AG09309 (cell line): ENCODE measurements around the gene GPR157.
"Not testable (repeated sequence)": the region's sequence is repeated elsewhere in the genome, so short reads cannot be mapped to it uniquely, and the experiment has no call there.

Experiments used
- DNase-seq: peaks from one replicate; pipeline ENCODE4 v3.0.0-alpha.2; 2010; ENCODE audit warnings: low read depth
- H3K4me3 ChIP-seq: 2 replicates; pipeline ENCODE4 v1.5.1; 2011; ENCODE audit warnings: mild to moderate bottlenecking, low read depth, low read length, moderate library complexity; ENCODE audit not compliant: control insufficient read depth
- CTCF ChIP-seq: IDR thresholded peaks from 2 replicates; pipeline ENCODE4 v1.5.1; 2011; ENCODE audit warnings: mild to moderate bottlenecking, low read depth, low read length, inconsistent platforms; ENCODE audit not compliant: insufficient read depth, control insufficient read depth; ENCODE audit errors: missing control alignments

Gene GPR157

GRCh38 chr1:9149837-9150581 lies 21.1 kb upstream of the GPR157 start:
- no peak overlapping the region for H3K4me3 ChIP-seq
- no peak for DNase-seq
- TF ChIP-seq CTCF, result no peak

- no peak for DNase-seq
- TF ChIP-seq CTCF, result no peak
- H3K4me3 ChIP-seq, result no peak overlapping the region
Measured at GRCh38 chr1:9149151-9149550, 20.2 kb upstream of the GPR157 start.

GRCh38 chr1:9146156-9146555 lies 17.3 kb upstream of the GPR157 start:
- no peak for DNase-seq
- no peak overlapping the region for H3K4me3 ChIP-seq
- no peak for TF ChIP-seq CTCF

GRCh38 chr1:9145714-9146113 lies 16.8 kb upstream of the GPR157 start:
- no peak overlapping the region for H3K4me3 ChIP-seq
- TF ChIP-seq CTCF, result no peak
- DNase-seq, result no peak

GRCh38 chr1:9145021-9145668 lies 16.2 kb upstream of the GPR157 start:
- DNase-seq, result no peak
- H3K4me3 ChIP-seq, result no peak overlapping the region

GRCh38 chr1:9144494-9144893 lies 15.6 kb upstream of the GPR157 start:
- not testable (repeated sequence) for H3K4me3 ChIP-seq, DNase-seq

More at GRCh38 chr1:9145021-9145668, 16.2 kb upstream of the GPR157 start:
- no peak for TF ChIP-seq CTCF

- no peak overlapping the region for H3K4me3 ChIP-seq
- DNase-seq, result peak; percentile 65
- TF ChIP-seq CTCF, result no peak
Measured at GRCh38 chr1:9143250-9143649, 14.3 kb upstream of the GPR157 start.
